Neural progenitor cell (in vitro differentiated cells): ENCODE measurements around the gene ALKBH2.

ENCODE experiments used
- CTCF ChIP-seq: fragments of 200-600 bp; sonication (generic); IDR thresholded peaks from 2 replicates; pipeline ENCODE4 v1.5.1; 2017; ENCODE audit warnings: antibody characterized with exemption, mild to moderate bottlenecking
- EZH2 ChIP-seq: fragments of 200-600 bp; sonication (generic); IDR thresholded peaks from 2 replicates; pipeline ENCODE4 v1.6.1; 2017; ENCODE audit warnings: antibody characterized with exemption, mild to moderate bottlenecking, moderate library complexity
- EZH2phosphoT487 ChIP-seq: fragments of 200-600 bp; sonication (generic); IDR thresholded peaks from 2 replicates; pipeline ENCODE4 v1.6.1; 2017; ENCODE audit warnings: antibody characterized with exemption

- no peak for TF ChIP-seq EZH2
- no peak for TF ChIP-seq CTCF
- TF ChIP-seq EZH2phosphoT487 = no peak
These were observed 22.7 kb upstream of the ALKBH2 start, which contains the start of gene ACACB for GRCh38 chr12:109115758-109116610.
